H9 (cell line): ENCODE results near the gene EFCAB12. TPM values are rescaled to one million over a fixed set of nuclear protein-coding genes. Genes with fewer than 3 reads are reported as not detected.

Source experiments
- DNase-seq: peaks from one replicate; pipeline ENCODE4 v3.0.0-alpha.2; 2017
- H2AFZ ChIP-seq: one replicate; pipeline ENCODE4 v1.6.1; 2013; ENCODE audit warnings: mild to moderate bottlenecking, low read length, control low read depth, moderate library complexity
- H2AK5ac ChIP-seq: 2 replicates; pipeline ENCODE4 v1.6.1; 2013; ENCODE audit warnings: low read length, control low read depth, mixed read lengths; ENCODE audit not compliant: insufficient read length
- H2BK120ac ChIP-seq: one replicate; pipeline ENCODE4 v1.6.1; 2013; ENCODE audit warnings: low read depth, mild to moderate bottlenecking, low read length, control low read depth, inconsistent platforms; ENCODE audit not compliant: poor library complexity, severe bottlenecking
- H2BK12ac ChIP-seq: 2 replicates; pipeline ENCODE4 v1.6.1; 2013; ENCODE audit warnings: low read length, control low read depth, mixed read lengths, low read depth; ENCODE audit not compliant: insufficient read length
- H2BK15ac ChIP-seq: 2 replicates; pipeline ENCODE4 v1.6.1; 2013; ENCODE audit warnings: low read depth, low read length, control low read depth
- H2BK20ac ChIP-seq: one replicate; pipeline ENCODE4 v1.6.1; 2013; ENCODE audit warnings: low read depth, mild to moderate bottlenecking, low read length, control low read depth, inconsistent platforms; ENCODE audit not compliant: poor library complexity, severe bottlenecking
- H2BK5ac ChIP-seq: 2 replicates; pipeline ENCODE4 v1.6.1; 2013; ENCODE audit warnings: low read length, control low read depth, mixed read lengths; ENCODE audit not compliant: insufficient read length
- H3K14ac ChIP-seq: 2 replicates; pipeline ENCODE4 v1.6.1; 2013; ENCODE audit warnings: low read length, control low read depth; ENCODE audit not compliant: insufficient read depth
- H3K18ac ChIP-seq: 2 replicates; pipeline ENCODE4 v1.6.1; 2013; ENCODE audit warnings: low read depth, mild to moderate bottlenecking, mixed read lengths, low read length, control low read depth; ENCODE audit not compliant: insufficient read length
- H3K23ac ChIP-seq: 2 replicates; pipeline ENCODE4 v1.6.1; 2013; ENCODE audit warnings: low read length, control low read depth, mixed read lengths, low read depth; ENCODE audit not compliant: insufficient read length
- H3K23me2 ChIP-seq: 2 replicates; pipeline ENCODE4 v1.6.1; 2013; ENCODE audit warnings: low read depth, mild to moderate bottlenecking, mixed read lengths, low read length, control low read depth; ENCODE audit not compliant: insufficient read length, poor library complexity, severe bottlenecking
- H3K27ac ChIP-seq: 2 replicates; pipeline ENCODE4 v1.5.1; 2013; ENCODE audit warnings: low read length, control low read depth, mixed read lengths, low read depth; ENCODE audit not compliant: insufficient read length
- H3K27me3 ChIP-seq: 2 replicates; pipeline ENCODE4 v1.6.1; 2013; ENCODE audit warnings: low read length, control low read depth, inconsistent platforms; ENCODE audit not compliant: insufficient read depth
- H3K4ac ChIP-seq: 2 replicates; pipeline ENCODE4 v1.6.1; 2013; ENCODE audit warnings: low read depth, mild to moderate bottlenecking, control low read depth, inconsistent platforms, low read length, moderate library complexity
- H3K4me1 ChIP-seq: 2 replicates; pipeline ENCODE4 v1.6.1; 2013; ENCODE audit warnings: low read length, control low read depth, inconsistent platforms; ENCODE audit not compliant: insufficient read depth
- H3K4me2 ChIP-seq: 2 replicates; pipeline ENCODE4 v1.6.1; 2013; ENCODE audit warnings: low read length, control low read depth, mixed read lengths; ENCODE audit not compliant: insufficient read length, insufficient read depth
- H3K56ac ChIP-seq: 2 replicates; pipeline ENCODE4 v1.6.1; 2013; ENCODE audit warnings: low read depth, mild to moderate bottlenecking, mixed read lengths, low read length, control low read depth; ENCODE audit not compliant: insufficient read length
- H3K79me1 ChIP-seq: 2 replicates; pipeline ENCODE4 v1.6.1; 2013; ENCODE audit warnings: low read depth, mild to moderate bottlenecking, moderate library complexity, low read length, control low read depth, inconsistent platforms; ENCODE audit not compliant: insufficient read depth, poor library complexity, severe bottlenecking
- H3K79me2 ChIP-seq: 2 replicates; pipeline ENCODE4 v1.6.1; 2013; ENCODE audit warnings: low read length, control low read depth, inconsistent platforms; ENCODE audit not compliant: insufficient read depth
- H3K9ac ChIP-seq: 2 replicates; pipeline ENCODE4 v1.6.1; 2013; ENCODE audit warnings: low read length, control low read depth, mixed read lengths; ENCODE audit not compliant: insufficient read length; ENCODE audit errors: extremely low read depth
- H3K9me3 ChIP-seq: one replicate; pipeline ENCODE4 v1.6.1; 2013; ENCODE audit warnings: low read depth, low read length, inconsistent platforms; ENCODE audit not compliant: control insufficient read depth
- H3T11ph ChIP-seq: one replicate; pipeline ENCODE4 v1.6.1; 2013; ENCODE audit warnings: mild to moderate bottlenecking, low read length, control low read depth, inconsistent platforms
- H4K20me1 ChIP-seq: one replicate; pipeline ENCODE4 v1.6.1; 2013; ENCODE audit not compliant: control insufficient read depth, insufficient read length, insufficient read depth
- H4K5ac ChIP-seq: 2 replicates; pipeline ENCODE4 v1.6.1; 2013; ENCODE audit warnings: low read depth, mild to moderate bottlenecking, mixed read lengths, low read length, control low read depth; ENCODE audit not compliant: insufficient read length
- H4K8ac ChIP-seq: replicated peaks from 2 replicates; pipeline ENCODE4 v1.6.1; 2013; ENCODE audit warnings: low read length, control low read depth, mixed read lengths, low read depth; ENCODE audit not compliant: insufficient read length
- H4K91ac ChIP-seq: 2 replicates; pipeline ENCODE4 v1.6.1; 2013; ENCODE audit warnings: low read depth, mild to moderate bottlenecking, moderate library complexity, mixed read lengths, low read length, control low read depth; ENCODE audit not compliant: insufficient read length
- H3K27ac Mint-ChIP-seq, 3 experiments: 2 replicates in 2 of 3; 3 replicates in 1 of 3; pipeline ENCODE4 v1.8.0; 2020 to 2021; ENCODE audit warnings: mixed read lengths in 3 of 3, mild to moderate bottlenecking in 1 of 3, moderate library complexity in 1 of 3
- H3K27me3 Mint-ChIP-seq: 2 replicates; pipeline ENCODE4 v1.8.0; 2021; ENCODE audit warnings: low read depth, mild to moderate bottlenecking, moderate library complexity, mixed read lengths
- H3K36me3 Mint-ChIP-seq, 3 experiments: 2 replicates in 2 of 3; 3 replicates in 1 of 3; pipeline ENCODE4 v1.8.0; 2020 to 2021; ENCODE audit warnings: low read depth in 3 of 3, mixed read lengths in 3 of 3; ENCODE audit not compliant: insufficient read depth in 1 of 3
- H3K4me1 Mint-ChIP-seq, 2 experiments: 2 replicates each; pipeline ENCODE4 v1.8.0; 2020; ENCODE audit warnings: mixed read lengths in 2 of 2
- H3K4me3 Mint-ChIP-seq, 2 experiments: 2 replicates in 1 of 2; 3 replicates in 1 of 2; pipeline ENCODE4 v1.8.0; 2020 to 2021; ENCODE audit warnings: mild to moderate bottlenecking in 2 of 2, mixed read lengths in 2 of 2, moderate library complexity in 1 of 2
- H3K9me3 Mint-ChIP-seq, 2 experiments: 2 replicates in 1 of 2; 3 replicates in 1 of 2; pipeline ENCODE4 v1.8.0; 2020; ENCODE audit warnings: mild to moderate bottlenecking in 2 of 2, mixed read lengths in 2 of 2, moderate library complexity in 1 of 2
- CTCF ChIP-seq: fragments of 200-600 bp; sonication (generic); conservative IDR thresholded peaks from 3 replicates; pipeline ENCODE4 v1.8.0; 2021; ENCODE audit warnings: antibody characterized with exemption, mild to moderate bottlenecking
- WGBS: extraction: QIAGEN DNeasy Blood & Tissue Kit; methylation state at CpG from one replicate; pipeline ENCODE4 v1.1.7; 2013; ENCODE audit warnings: missing lambda C conversion rate, low lambda C conversion rate, mixed read lengths; ENCODE audit not compliant: insufficient read length; ENCODE audit errors: extremely low coverage; 5-methylcytosine and 5-hydroxymethylcytosine counted together
- total RNA-seq: library from RNA; stranded (reverse); gene quantifications from 2 replicates; pipeline ENCODE4 v1.2.1, GENCODE V29; 2021

The EFCAB12 gene
- total RNA-seq, 1 experiment from 2014 or later: 0.28 TPM

- no peak for DNase-seq
- no peak overlapping the region for H3K56ac ChIP-seq
- Mint-ChIP-seq H3K4me3 (no peak overlapping the region), H3K9me3 (no peaks in the 10 kb centered on the region), H3K27ac (no peak overlapping the region; a peak in 1 of 7 replicates), H3K27me3 (no peaks in the 10 kb centered on the region), H3K4me1 (no peaks in the 10 kb centered on the region), H3K36me3 (peaks cover 0 to under 1% (median 0%) of the 10 kb centered on the region in 3 experiments; a peak in 2 of 7 replicates)
- H3K14ac ChIP-seq: no peak overlapping the region
- no peak overlapping the region for H3K4ac ChIP-seq
- H4K5ac ChIP-seq: no peak overlapping the region
- no peak overlapping the region for H2BK120ac ChIP-seq
- H3K4me2 ChIP-seq: no peak overlapping the region
- no peaks in the 10 kb centered on the region for H3K79me2 ChIP-seq
- H2BK20ac ChIP-seq: no peak overlapping the region
- H3K18ac ChIP-seq: no peak overlapping the region
- WGBS: no CpG with 5 or more reads among the region's 3 CpGs
- H3K9me3 ChIP-seq: no peaks in the 10 kb centered on the region
- no peaks in the 10 kb centered on the region for H3K27me3 ChIP-seq
- no peak overlapping the region for H3K23ac ChIP-seq
- H3K79me1 ChIP-seq: no peaks in the 10 kb centered on the region
- H3K9ac ChIP-seq: no peak overlapping the region
- H2BK12ac ChIP-seq: no peak overlapping the region
- H3T11ph ChIP-seq: no peak overlapping the region
- no peak overlapping the region for H2BK15ac ChIP-seq
- H3K4me1 ChIP-seq: no peaks in the 10 kb centered on the region
- H2AFZ ChIP-seq: no peak overlapping the region
- no peak overlapping the region for H3K27ac ChIP-seq
- H4K91ac ChIP-seq: no peak overlapping the region
- no peaks in the 10 kb centered on the region for H4K20me1 ChIP-seq
- no peak overlapping the region for H2BK5ac ChIP-seq
- H4K8ac ChIP-seq: no peak overlapping the region
- H2AK5ac ChIP-seq: no peak overlapping the region
- TF ChIP-seq CTCF: no peak
- H3K23me2 ChIP-seq: no peaks in the 10 kb centered on the region
Measured at GRCh38 chr3:129462361-129462968, 34.0 kb upstream of the EFCAB12 start.
